Neural cell (in vitro differentiated cells): ENCODE data around the gene MRRF. TPM values are rescaled to one million over a fixed set of nuclear protein-coding genes. Genes with fewer than 3 reads are reported as not detected.

Experiments used
- H2AFZ ChIP-seq: fragments of 200-600, 300-800 bp; sonication (generic), shearing (Covaris generic); 2 replicates; pipeline ENCODE4 v1.6.0; 2014; ENCODE audit warnings: low read depth, mild to moderate bottlenecking, antibody characterized with exemption, low read length, moderate library complexity
- H3F3A ChIP-seq: fragments of 200-600 bp; shearing (Covaris generic); 2 replicates; pipeline ENCODE4 v1.6.1; 2016; ENCODE audit warnings: mild to moderate bottlenecking, moderate library complexity, mixed read lengths, antibody characterized with exemption, low read length; ENCODE audit not compliant: insufficient read depth, poor library complexity, severe bottlenecking
- H3K27ac ChIP-seq: fragments of 200-600, 300-800 bp; sonication (generic), shearing (Covaris generic); 2 replicates; pipeline ENCODE4 v1.5.1; 2014; ENCODE audit warnings: mild to moderate bottlenecking, low read length, moderate library complexity
- H3K27me3 ChIP-seq: fragments of 300-800, 200-600 bp; sonication (generic), shearing (Covaris generic); 2 replicates; pipeline ENCODE4 v1.6.0; 2014; ENCODE audit warnings: mild to moderate bottlenecking, low read depth, low read length, moderate library complexity; ENCODE audit not compliant: insufficient read depth
- H3K36me3 ChIP-seq: fragments of 300-800, 200-600 bp; sonication (generic), shearing (Covaris generic); 2 replicates; pipeline ENCODE4 v1.5.1; 2014; ENCODE audit warnings: mild to moderate bottlenecking, antibody characterized with exemption, low read length, moderate library complexity; ENCODE audit not compliant: insufficient read depth
- H3K4me2 ChIP-seq: fragments of 300-800, 200-600 bp; sonication (generic), shearing (Covaris generic); 2 replicates; pipeline ENCODE4 v1.6.0; 2014; ENCODE audit warnings: mild to moderate bottlenecking, low read length
- H3K4me3 ChIP-seq: fragments of 300-800, 200-600 bp; sonication (generic), shearing (Covaris generic); 2 replicates; pipeline ENCODE4 v1.5.1; 2014; ENCODE audit warnings: mild to moderate bottlenecking, low read length, moderate library complexity
- H3K79me2 ChIP-seq: fragments of 200-600 bp; shearing (Covaris generic); replicated peaks from 2 replicates; pipeline ENCODE4 v1.6.0; 2014; ENCODE audit warnings: mild to moderate bottlenecking, low read length, moderate library complexity; ENCODE audit not compliant: insufficient read depth
- H3K9ac ChIP-seq: fragments of 300-800, 200-600 bp; sonication (generic), shearing (Covaris generic); 2 replicates; pipeline ENCODE4 v1.6.1; 2016; ENCODE audit warnings: mild to moderate bottlenecking, low read length, mixed read lengths
- H3K9me2 ChIP-seq: fragments of 200-600 bp; shearing (Covaris generic); 2 replicates; pipeline ENCODE4 v1.6.1; 2016; ENCODE audit warnings: mild to moderate bottlenecking, low read length, mixed read lengths; ENCODE audit not compliant: insufficient read depth
- H3K9me3 ChIP-seq: fragments of 200-600, 300-800 bp; sonication (generic), shearing (Covaris generic); 2 replicates; pipeline ENCODE4 v1.6.1; 2016; ENCODE audit warnings: mild to moderate bottlenecking, mixed run types, low read length, moderate library complexity, mixed read lengths
- H4K20me1 ChIP-seq: fragments of 200-600 bp; shearing (Covaris generic); 2 replicates; pipeline ENCODE4 v1.6.1; 2016; ENCODE audit warnings: mild to moderate bottlenecking, mixed run types; ENCODE audit not compliant: insufficient read depth
- EZH2 ChIP-seq: fragments of 200-600, 300-800 bp; shearing (Covaris generic), sonication (generic); IDR thresholded peaks from 2 replicates; pipeline ENCODE4 v1.6.1; 2014; ENCODE audit warnings: antibody characterized with exemption, low read length, borderline replicate concordance, mild to moderate bottlenecking; ENCODE audit not compliant: insufficient read depth, poor library complexity, severe bottlenecking
- MXI1 ChIP-seq: fragments of 450-650 bp; conservative IDR thresholded peaks from 2 replicates; pipeline ENCODE4 v1.6.1; 2014; ENCODE audit warnings: antibody characterized with exemption, mild to moderate bottlenecking; ENCODE audit not compliant: poor library complexity, severe bottlenecking
- POLR2AphosphoS5 ChIP-seq: IDR thresholded peaks from 2 replicates; pipeline ENCODE4 v1.6.1; 2012
- RAD21 ChIP-seq: fragments of 450-650 bp; conservative IDR thresholded peaks from 2 replicates; pipeline ENCODE4 v1.6.1; 2014; ENCODE audit warnings: antibody characterized with exemption, mild to moderate bottlenecking, moderate library complexity
- SMC3 ChIP-seq: fragments of 450-650 bp; conservative IDR thresholded peaks from 2 replicates; pipeline ENCODE4 v1.6.1; 2014; ENCODE audit warnings: antibody characterized with exemption, mild to moderate bottlenecking, moderate library complexity; ENCODE audit not compliant: poor library complexity
- TAF1 ChIP-seq: IDR thresholded peaks from 2 replicates; pipeline ENCODE4 v1.6.1; 2012; ENCODE audit warnings: low read depth
- polyA plus RNA-seq: library from polyadenylated mRNA; depleted of rRNA; stranded (reverse); fragments of >200 nt; gene quantifications from 2 replicates; pipeline ENCODE4 v1.2.3, GENCODE V29; 2014
- small RNA-seq, 3 experiments: library from RNA; depleted of rRNA; stranded (forward); fragments of <200 nt; gene quantifications; one replicate each; pipeline ENCODE3, GENCODE V24; 2012
- TF ChIP-seq, protein P1 (sequence below): fragments of 450-650 bp; IDR thresholded peaks from 2 replicates; pipeline ENCODE4 v1.5.1; 2014; ENCODE audit warnings: antibody characterized with exemption, mild to moderate bottlenecking, moderate library complexity; ENCODE audit not compliant: poor library complexity, severe bottlenecking
- TF ChIP-seq, protein P2 (sequence below): IDR thresholded peaks from 2 replicates; pipeline ENCODE4 v1.6.1; 2012; ENCODE audit warnings: borderline replicate concordance

MRRF gene
- polyA plus RNA-seq, 1 donor from 2014 or later, result 40.7 TPM

DNA sequence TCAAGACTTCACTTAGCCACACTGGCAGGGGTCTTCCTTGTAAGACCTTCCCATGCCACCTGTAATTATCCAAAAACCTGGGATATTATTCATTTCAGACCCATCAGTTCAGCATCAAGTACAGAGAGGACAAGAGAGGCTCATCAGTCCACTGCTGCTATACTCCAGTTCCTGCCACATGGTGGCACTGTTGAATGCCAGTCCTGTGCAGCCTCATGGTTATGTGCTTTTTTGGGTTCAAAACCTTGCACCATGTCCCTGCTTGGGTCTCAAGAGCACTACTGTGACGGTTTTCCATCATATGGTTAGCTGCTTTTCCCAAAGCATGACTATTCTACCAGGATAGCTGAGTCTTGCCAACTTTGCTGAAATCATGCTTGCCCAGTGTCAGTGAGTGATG is 114.7 kb downstream of the MRRF start:
- Histone ChIP-seq H3K9me2 (no peaks in the 10 kb centered on the region), H3K9me3 (no peaks in the 10 kb centered on the region), H3K36me3 (no peaks in the 10 kb centered on the region), H4K20me1 (no peaks in the 10 kb centered on the region), H3K79me2 (no peaks in the 10 kb centered on the region), H3K4me2 (no peak overlapping the region), H3K27ac (no peak overlapping the region), H3K9ac (no peak overlapping the region), H2AFZ (no peak overlapping the region), H3K27me3 (no peaks in the 10 kb centered on the region), H3F3A (no peaks in the 10 kb centered on the region), H3K4me3 (no peak overlapping the region)
- TF ChIP-seq MXI1 (no peak), EZH2 (no peak)
- TF ChIP-seq, protein P1, sequence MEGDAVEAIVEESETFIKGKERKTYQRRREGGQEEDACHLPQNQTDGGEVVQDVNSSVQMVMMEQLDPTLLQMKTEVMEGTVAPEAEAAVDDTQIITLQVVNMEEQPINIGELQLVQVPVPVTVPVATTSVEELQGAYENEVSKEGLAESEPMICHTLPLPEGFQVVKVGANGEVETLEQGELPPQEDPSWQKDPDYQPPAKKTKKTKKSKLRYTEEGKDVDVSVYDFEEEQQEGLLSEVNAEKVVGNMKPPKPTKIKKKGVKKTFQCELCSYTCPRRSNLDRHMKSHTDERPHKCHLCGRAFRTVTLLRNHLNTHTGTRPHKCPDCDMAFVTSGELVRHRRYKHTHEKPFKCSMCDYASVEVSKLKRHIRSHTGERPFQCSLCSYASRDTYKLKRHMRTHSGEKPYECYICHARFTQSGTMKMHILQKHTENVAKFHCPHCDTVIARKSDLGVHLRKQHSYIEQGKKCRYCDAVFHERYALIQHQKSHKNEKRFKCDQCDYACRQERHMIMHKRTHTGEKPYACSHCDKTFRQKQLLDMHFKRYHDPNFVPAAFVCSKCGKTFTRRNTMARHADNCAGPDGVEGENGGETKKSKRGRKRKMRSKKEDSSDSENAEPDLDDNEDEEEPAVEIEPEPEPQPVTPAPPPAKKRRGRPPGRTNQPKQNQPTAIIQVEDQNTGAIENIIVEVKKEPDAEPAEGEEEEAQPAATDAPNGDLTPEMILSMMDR, result no peak

DNA sequence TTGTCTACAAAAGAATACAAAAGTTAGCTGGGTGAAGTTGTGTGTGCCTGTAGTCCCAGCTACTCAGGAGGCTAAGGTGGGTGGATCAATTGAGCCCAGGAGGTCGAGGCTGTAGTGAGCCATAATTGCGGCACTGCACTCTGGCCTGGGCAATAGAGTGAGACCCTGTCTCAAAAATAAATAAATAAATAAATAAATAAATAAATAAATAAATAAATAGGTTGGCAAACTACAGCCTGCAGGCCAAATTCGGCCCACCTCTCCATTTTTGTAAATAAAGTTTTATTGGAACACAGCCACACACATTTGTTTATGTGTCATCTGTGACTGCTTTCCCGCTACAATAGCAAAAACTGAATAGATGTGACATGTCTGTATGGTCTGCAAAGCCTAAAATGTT is 115.6 kb downstream of the MRRF start:
- H2AFZ ChIP-seq, result no peak overlapping the region
- TF ChIP-seq, protein P2, sequence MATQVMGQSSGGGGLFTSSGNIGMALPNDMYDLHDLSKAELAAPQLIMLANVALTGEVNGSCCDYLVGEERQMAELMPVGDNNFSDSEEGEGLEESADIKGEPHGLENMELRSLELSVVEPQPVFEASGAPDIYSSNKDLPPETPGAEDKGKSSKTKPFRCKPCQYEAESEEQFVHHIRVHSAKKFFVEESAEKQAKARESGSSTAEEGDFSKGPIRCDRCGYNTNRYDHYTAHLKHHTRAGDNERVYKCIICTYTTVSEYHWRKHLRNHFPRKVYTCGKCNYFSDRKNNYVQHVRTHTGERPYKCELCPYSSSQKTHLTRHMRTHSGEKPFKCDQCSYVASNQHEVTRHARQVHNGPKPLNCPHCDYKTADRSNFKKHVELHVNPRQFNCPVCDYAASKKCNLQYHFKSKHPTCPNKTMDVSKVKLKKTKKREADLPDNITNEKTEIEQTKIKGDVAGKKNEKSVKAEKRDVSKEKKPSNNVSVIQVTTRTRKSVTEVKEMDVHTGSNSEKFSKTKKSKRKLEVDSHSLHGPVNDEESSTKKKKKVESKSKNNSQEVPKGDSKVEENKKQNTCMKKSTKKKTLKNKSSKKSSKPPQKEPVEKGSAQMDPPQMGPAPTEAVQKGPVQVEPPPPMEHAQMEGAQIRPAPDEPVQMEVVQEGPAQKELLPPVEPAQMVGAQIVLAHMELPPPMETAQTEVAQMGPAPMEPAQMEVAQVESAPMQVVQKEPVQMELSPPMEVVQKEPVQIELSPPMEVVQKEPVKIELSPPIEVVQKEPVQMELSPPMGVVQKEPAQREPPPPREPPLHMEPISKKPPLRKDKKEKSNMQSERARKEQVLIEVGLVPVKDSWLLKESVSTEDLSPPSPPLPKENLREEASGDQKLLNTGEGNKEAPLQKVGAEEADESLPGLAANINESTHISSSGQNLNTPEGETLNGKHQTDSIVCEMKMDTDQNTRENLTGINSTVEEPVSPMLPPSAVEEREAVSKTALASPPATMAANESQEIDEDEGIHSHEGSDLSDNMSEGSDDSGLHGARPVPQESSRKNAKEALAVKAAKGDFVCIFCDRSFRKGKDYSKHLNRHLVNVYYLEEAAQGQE, result no peak
- TF ChIP-seq POLR2AphosphoS5 (no peak), MXI1 (no peak), EZH2 (no peak), RAD21 (no peak), SMC3 (no peak), TAF1 (no peak)
- TF ChIP-seq, protein P1, result no peak
- H4K20me1 ChIP-seq, result no peaks in the 10 kb centered on the region
- no peak overlapping the region for H3K4me2 ChIP-seq
- H3K9me2 ChIP-seq, result no peaks in the 10 kb centered on the region
- H3K9ac ChIP-seq, result no peak overlapping the region
- no peaks in the 10 kb centered on the region for H3K27me3 ChIP-seq
- no peaks in the 10 kb centered on the region for H3K9me3 ChIP-seq
- no peak overlapping the region for H3K4me3 ChIP-seq
- no peaks in the 10 kb centered on the region for H3K36me3 ChIP-seq
- H3K27ac ChIP-seq, result no peak overlapping the region
- H3F3A ChIP-seq, result no peaks in the 10 kb centered on the region
- no peaks in the 10 kb centered on the region for H3K79me2 ChIP-seq

Small RNAs within 50 kb of the gene (small RNA-seq; reads per million reads assigned to genes)
- gene AL162424.1, result 0 reads per million in 3 experiments

Other genes with a start within 250 kb of the MRRF start
- 8.0 and 8.4 TPM in 2 replicates for gene TTLL11, start 171.6 kb upstream of the MRRF start, polyA plus RNA-seq
- 65.0 and 73.1 TPM in 2 replicates for gene NDUFA8, start 105.1 kb upstream of the MRRF start, polyA plus RNA-seq
- 1.1 TPM in 1 of 2 replicates, not detected in the other for gene MORN5, start 105.0 kb upstream of the MRRF start, polyA plus RNA-seq
- 0.14 and 0.26 TPM in 2 replicates for gene LHX6, start 35.9 kb upstream of the MRRF start, polyA plus RNA-seq
- 40.8 and 48.8 TPM in 2 replicates for gene RBM18, start within 50 bp of the MRRF start, polyA plus RNA-seq
- gene PTGS1, start 106.1 kb downstream of the MRRF start, polyA plus RNA-seq, result 0.17 TPM in 1 of 2 replicates, not detected in the other
- gene OR1J1, start 213.0 kb downstream of the MRRF start, polyA plus RNA-seq, result not detected in 2 replicates
- not detected in 2 replicates for gene OR1J2, start 245.9 kb downstream of the MRRF start, polyA plus RNA-seq